DOHH2 (cell line): ENCODE results near the gene COX6A2.

Source experiments
- H3F3A ChIP-seq: fragments of 200-600 bp; sonication (generic), shearing (Covaris generic); 2 replicates; pipeline ENCODE4 v1.6.0; 2016; ENCODE audit warnings: antibody characterized with exemption, mild to moderate bottlenecking; ENCODE audit not compliant: control insufficient read depth, insufficient read depth
- H3K27ac ChIP-seq: fragments of 200-600 bp; sonication (generic); 2 replicates; pipeline ENCODE4 v1.5.1; 2014; ENCODE audit warnings: low read depth, mild to moderate bottlenecking, low read length, moderate library complexity
- H3K27me3 ChIP-seq: fragments of 200-600 bp; sonication (generic); 2 replicates; pipeline ENCODE4 v1.6.1; 2014; ENCODE audit warnings: mild to moderate bottlenecking, low read length, mixed read lengths; ENCODE audit not compliant: control insufficient read depth
- H3K36me3 ChIP-seq: fragments of 200-600 bp; sonication (generic); 2 replicates; pipeline ENCODE4 v1.6.1; 2014; ENCODE audit warnings: mild to moderate bottlenecking, low read length, moderate library complexity, mixed read lengths; ENCODE audit not compliant: control insufficient read depth
- H3K4me1 ChIP-seq: fragments of 200-600 bp; sonication (generic); 2 replicates; pipeline ENCODE4 v1.6.1; 2014; ENCODE audit warnings: mild to moderate bottlenecking, low read length, mixed read lengths; ENCODE audit not compliant: control insufficient read depth
- H3K4me2 ChIP-seq: fragments of 200-600 bp; sonication (generic); 2 replicates; pipeline ENCODE4 v1.6.0; 2014; ENCODE audit warnings: mild to moderate bottlenecking, low read length, moderate library complexity
- H3K4me3 ChIP-seq: fragments of 200-600 bp; sonication (generic); 2 replicates; pipeline ENCODE4 v1.5.1; 2014; ENCODE audit warnings: mild to moderate bottlenecking, low read length, mixed read lengths
- H3K79me2 ChIP-seq: fragments of 200-600 bp; sonication (generic); 2 replicates; pipeline ENCODE4 v1.6.1; 2014; ENCODE audit warnings: mild to moderate bottlenecking, low read length, mixed read lengths; ENCODE audit not compliant: control insufficient read depth
- H3K9me2 ChIP-seq: fragments of 200-600 bp; sonication (generic); replicated peaks from 2 replicates; pipeline ENCODE4 v1.6.1; 2014; ENCODE audit warnings: mild to moderate bottlenecking, low read length, mixed read lengths; ENCODE audit not compliant: control insufficient read depth
- H3K9me3 ChIP-seq: fragments of 200-600 bp; sonication (generic); 2 replicates; pipeline ENCODE4 v1.6.1; 2014; ENCODE audit warnings: antibody characterized with exemption, low read length, mixed read lengths; ENCODE audit not compliant: control insufficient read depth, insufficient read depth
- H4K20me1 ChIP-seq: fragments of 200-600 bp; sonication (generic); 2 replicates; pipeline ENCODE4 v1.6.0; 2014; ENCODE audit warnings: low read depth, mild to moderate bottlenecking, antibody characterized with exemption, low read length, moderate library complexity; ENCODE audit not compliant: control insufficient read depth, insufficient read depth
- EZH2phosphoT487 ChIP-seq: fragments of 200-600 bp; sonication (generic); IDR thresholded peaks from 2 replicates; pipeline ENCODE4 v1.6.1; 2017; ENCODE audit warnings: borderline replicate concordance, mild to moderate bottlenecking, antibody characterized with exemption, low read length, moderate library complexity, mixed read lengths
- TF ChIP-seq, protein P1 (sequence below): fragments of 200-600 bp; sonication (generic); IDR thresholded peaks from one replicate; pipeline ENCODE4 v1.5.1; 2014; ENCODE audit warnings: antibody characterized with exemption, mild to moderate bottlenecking, low read depth, low read length; ENCODE audit not compliant: poor library complexity, severe bottlenecking

The COX6A2 gene

DNA sequence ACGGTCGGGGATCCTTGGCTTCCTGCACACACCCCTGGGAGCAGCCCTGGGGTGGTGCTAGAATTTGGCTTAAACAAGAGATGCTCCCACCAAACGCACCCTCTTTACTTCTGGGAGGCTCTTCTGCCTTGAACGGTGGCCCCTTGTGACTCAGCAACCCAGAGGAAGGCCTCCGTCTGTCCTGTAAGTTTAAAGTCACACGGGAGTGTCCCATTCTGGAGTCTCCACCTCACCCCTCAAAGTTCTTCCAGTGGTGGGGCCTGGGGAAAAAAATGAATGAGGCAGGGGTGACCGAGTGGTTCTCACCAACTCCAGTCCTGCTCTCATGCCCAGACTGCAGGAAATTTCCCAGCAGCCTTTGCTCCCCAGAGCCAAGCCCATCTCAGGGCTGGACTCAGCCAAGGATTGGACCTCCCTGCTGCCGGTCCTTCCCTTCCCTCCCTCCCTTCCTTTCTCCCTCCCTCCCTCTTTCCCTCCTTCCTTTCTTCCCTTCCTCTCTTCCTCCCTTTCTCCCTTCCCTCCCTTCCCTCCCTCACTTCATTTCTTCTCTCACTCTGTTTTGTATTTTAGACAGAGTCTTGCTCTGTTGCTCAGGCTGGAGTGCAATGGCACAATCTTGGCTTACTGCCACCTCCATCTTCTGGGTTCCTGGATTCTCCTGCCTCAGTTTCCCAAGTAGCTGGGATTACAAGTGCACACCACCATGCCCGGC, 23.7 kb downstream of the COX6A2 start:
- Histone ChIP-seq H3K4me1 (no peaks in the 10 kb centered on the region), H3K36me3 (no peaks in the 10 kb centered on the region), H4K20me1 (no peaks in the 10 kb centered on the region), H3K4me2 (no peak overlapping the region), H3K9me3 (no peaks in the 10 kb centered on the region), H3K9me2 (no peaks in the 10 kb centered on the region), H3K27me3 (no peaks in the 10 kb centered on the region), H3K79me2 (no peaks in the 10 kb centered on the region), H3F3A (no peaks in the 10 kb centered on the region), H3K27ac (no peak overlapping the region), H3K4me3 (no peak overlapping the region)
- no peak for TF ChIP-seq EZH2phosphoT487
- TF ChIP-seq, protein P1, sequence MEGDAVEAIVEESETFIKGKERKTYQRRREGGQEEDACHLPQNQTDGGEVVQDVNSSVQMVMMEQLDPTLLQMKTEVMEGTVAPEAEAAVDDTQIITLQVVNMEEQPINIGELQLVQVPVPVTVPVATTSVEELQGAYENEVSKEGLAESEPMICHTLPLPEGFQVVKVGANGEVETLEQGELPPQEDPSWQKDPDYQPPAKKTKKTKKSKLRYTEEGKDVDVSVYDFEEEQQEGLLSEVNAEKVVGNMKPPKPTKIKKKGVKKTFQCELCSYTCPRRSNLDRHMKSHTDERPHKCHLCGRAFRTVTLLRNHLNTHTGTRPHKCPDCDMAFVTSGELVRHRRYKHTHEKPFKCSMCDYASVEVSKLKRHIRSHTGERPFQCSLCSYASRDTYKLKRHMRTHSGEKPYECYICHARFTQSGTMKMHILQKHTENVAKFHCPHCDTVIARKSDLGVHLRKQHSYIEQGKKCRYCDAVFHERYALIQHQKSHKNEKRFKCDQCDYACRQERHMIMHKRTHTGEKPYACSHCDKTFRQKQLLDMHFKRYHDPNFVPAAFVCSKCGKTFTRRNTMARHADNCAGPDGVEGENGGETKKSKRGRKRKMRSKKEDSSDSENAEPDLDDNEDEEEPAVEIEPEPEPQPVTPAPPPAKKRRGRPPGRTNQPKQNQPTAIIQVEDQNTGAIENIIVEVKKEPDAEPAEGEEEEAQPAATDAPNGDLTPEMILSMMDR: no peak

DNA sequence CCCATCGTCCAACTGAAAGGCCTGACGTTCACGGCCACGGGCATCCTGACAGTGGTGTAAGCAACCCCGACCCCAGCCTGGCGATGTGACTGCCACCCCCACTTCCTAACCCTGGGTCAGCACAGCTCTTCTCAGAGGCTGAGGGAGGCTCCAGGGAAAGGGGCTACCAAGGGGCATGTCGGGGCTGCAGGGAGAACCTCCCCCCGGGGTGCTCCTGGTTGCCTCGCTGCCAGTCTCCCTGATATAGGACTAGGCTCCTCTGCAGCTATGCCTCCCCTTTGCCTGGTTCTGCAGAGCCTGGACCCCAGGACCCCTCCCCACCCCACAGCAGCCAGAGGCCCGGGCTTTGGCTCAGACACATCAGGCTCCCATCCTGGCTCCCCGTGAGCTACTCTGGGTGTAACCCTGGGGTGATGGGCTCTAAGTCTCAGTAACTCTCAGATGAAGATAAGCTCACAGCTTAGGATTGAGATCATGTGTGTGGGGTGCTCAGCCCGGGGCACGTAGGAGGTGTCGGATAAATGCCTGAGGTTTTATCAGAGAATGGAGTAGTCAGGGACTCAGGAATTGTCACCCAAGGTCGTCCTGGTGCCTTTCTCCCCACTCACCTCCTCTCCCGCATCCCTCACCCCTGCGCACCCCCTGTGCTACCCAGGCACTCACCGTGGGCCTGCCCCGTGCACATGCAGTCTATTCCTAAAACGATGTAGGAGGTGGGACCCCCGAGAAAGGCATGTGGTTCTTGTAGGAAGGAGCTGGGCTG, 24.4 kb downstream of the COX6A2 start:
- Histone ChIP-seq H3K27ac (no peak overlapping the region), H3F3A (no peaks in the 10 kb centered on the region), H3K4me1 (no peaks in the 10 kb centered on the region), H3K9me3 (no peaks in the 10 kb centered on the region), H3K36me3 (no peaks in the 10 kb centered on the region), H3K4me3 (no peak overlapping the region), H3K27me3 (no peaks in the 10 kb centered on the region), H3K4me2 (no peak overlapping the region), H4K20me1 (no peaks in the 10 kb centered on the region), H3K79me2 (no peaks in the 10 kb centered on the region), H3K9me2 (no peaks in the 10 kb centered on the region)
- TF ChIP-seq, protein P1: no peak
- TF ChIP-seq EZH2phosphoT487: no peak

DNA sequence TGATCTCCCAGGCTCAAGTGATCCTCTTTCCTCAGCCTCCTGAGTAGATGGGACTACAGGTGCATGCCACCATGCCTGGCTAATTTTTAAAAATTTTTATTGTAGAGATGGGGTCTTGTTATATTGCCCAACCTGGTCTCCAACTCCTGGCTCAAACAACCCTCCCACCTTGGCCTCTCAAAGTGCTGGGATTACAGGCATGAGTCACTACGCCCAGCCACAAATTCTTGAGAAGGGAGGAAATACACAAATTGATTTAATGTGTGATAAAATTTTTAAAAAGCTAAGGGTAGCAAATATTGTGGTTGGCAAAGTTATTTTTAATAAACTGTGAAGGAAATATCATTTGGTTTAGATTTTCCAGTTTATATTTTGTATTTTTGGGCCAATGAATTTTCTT, 25.5 kb downstream of the COX6A2 start:
- Histone ChIP-seq H3K9me3 (no peaks in the 10 kb centered on the region), H3K9me2 (no peaks in the 10 kb centered on the region), H3K27ac (no peak overlapping the region), H3K4me2 (no peak overlapping the region), H3K79me2 (no peaks in the 10 kb centered on the region), H4K20me1 (no peaks in the 10 kb centered on the region), H3K36me3 (no peaks in the 10 kb centered on the region), H3K4me3 (no peak overlapping the region), H3K4me1 (no peaks in the 10 kb centered on the region), H3K27me3 (no peaks in the 10 kb centered on the region), H3F3A (no peaks in the 10 kb centered on the region)
- TF ChIP-seq EZH2phosphoT487: no peak
- TF ChIP-seq, protein P1: no peak
